Loucy (cell line): Measurements from ENCODE around the gene CHCHD6.

Source experiments
- CTCF ChIP-seq: fragments of 200-600 bp; sonication (generic); conservative IDR thresholded peaks from 2 replicates; pipeline ENCODE4 v1.5.1; 2014; ENCODE audit warnings: mild to moderate bottlenecking, antibody characterized with exemption, low read length
- EZH2phosphoT487 ChIP-seq: fragments of 200-600 bp; IDR thresholded peaks from 2 replicates; pipeline ENCODE4 v1.6.1; 2018; ENCODE audit warnings: antibody characterized with exemption, mild to moderate bottlenecking, moderate library complexity, borderline replicate concordance

DNA sequence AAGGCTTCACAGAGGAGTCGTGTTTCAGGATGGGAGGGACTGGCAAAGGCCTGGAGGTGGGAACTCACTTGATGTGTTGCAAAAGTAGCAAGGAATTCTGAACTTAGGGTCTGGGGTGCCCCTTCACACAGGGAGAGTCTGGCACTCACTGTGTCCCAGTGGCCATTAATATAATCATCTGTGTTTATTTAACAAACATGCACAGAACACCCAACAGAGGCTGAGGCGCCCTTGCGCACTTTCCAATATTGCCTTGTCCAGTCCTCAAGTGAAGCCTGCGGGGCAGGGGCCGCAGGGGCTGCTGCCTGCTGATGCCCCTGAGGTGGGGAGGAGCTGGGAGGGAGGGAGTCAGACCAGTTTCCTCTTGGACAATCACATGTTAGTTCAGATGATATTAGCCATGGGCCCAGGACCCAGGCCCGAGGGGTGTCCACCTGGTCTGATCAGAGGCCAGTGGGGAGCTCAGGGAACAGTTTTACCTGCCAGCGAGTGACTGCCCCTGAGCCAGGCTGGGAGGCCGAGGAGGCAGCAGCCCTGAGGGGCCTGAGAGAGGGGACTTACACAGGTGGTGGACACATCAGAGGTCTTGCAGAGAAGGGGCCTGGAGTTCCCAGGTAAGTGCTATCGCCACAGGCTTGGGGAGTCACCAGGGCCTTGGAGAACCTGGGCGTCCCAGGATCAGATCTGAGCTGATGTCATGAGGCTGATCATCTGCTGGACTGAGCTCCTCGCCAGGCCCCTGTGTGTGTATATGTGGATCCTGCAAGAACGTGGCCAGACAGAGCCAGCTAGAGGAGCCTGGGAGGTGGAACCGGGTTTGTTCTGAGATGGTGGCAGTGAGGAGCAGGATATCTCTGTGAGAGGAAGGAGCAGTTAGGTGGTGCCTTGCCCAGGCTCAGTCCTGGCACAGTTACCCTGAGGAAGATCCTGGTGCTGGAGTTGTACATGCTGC lies 35.3 kb upstream of the CHCHD6 start:
- TF ChIP-seq CTCF (no peak), EZH2phosphoT487 (no peak)
